NCI-H345 treated with DMSO at 0.1 percent for 48 hours (cell line): ENCODE results near the gene CCT5.

Source experiments
- DNase-seq: peaks from one replicate; lab custom pipeline; 2025; ENCODE audit not compliant: unreplicated experiment; lab: John Stamatoyannopoulos, UW

The CCT5 gene

DNA sequence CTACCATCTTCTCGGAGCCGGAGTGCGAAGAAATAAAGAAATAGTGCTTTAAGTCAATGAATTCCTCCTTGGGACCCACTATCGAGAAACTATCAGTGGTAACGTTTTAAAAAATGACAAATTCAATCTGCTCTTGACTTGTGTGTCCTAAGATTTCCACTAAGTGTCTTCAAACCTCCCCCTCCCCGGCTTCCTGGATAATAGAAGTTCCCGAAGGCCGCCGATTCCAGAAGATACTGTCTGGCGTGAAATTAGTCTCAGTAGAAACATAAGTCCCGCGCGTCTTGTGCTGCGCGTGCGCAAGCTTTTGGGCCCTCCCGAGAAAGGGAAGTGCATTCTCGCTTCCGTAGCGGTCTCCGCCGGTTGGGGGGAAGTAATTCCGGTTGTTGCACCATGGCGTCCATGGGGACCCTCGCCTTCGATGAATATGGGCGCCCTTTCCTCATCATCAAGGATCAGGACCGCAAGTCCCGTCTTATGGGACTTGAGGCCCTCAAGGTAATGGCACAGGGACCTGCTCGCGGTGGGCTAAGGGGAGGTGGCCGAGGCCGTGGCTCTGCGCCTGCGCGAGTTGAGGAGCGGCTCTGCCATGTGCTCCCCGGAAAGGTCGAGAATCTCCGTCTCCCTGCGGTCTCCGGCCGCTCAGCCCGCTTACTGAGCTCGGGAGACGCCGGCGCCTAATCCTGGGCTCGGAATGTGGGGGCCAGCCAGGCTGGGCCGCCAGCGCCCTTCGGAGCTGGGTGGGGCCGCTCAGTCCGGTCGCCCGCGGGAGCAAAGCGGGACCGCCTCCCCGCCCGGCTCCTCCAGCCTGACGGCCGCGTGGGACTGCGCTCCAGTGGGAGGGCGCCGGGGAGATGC is at the start of gene CCT5:
Gene CCT5 (plus strand): TSS at position 333 of the 858 bp plus-strand sequence. CDS start 61 bp downstream, at position 394.
- peak; percentile 98 for DNase-seq

DNA sequence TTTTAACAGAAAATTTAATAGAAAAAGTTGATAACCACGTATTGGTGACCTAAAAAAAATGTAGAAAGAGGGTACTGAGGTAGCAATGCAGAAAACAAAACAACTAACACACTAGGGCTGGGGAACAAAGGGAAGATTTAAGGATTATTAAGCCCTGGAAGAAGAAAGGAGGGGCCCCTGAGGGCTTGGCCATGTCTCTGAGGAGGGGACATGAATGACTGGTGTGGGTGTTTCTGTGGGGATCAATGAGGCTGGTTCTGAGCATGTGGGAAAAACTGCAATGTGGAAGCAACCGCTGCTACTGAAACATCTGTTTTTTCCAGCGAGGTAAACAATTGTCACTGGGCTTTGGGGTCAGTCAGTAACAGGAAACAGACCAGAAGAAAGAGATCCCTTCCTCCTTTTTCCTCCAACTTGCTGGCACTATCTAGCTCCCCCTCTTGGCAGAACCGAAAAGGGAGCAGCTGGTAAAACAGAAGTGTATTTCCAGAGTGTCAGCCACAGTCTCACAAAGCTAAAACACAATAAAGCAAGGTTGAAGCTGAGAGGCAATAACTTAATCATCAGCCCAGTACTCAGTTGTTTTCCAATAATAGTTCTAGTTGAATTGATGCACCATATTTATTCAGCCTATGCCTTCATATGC is 48.7 kb upstream of the CCT5 start:
- DNase-seq, result no peak

DNA sequence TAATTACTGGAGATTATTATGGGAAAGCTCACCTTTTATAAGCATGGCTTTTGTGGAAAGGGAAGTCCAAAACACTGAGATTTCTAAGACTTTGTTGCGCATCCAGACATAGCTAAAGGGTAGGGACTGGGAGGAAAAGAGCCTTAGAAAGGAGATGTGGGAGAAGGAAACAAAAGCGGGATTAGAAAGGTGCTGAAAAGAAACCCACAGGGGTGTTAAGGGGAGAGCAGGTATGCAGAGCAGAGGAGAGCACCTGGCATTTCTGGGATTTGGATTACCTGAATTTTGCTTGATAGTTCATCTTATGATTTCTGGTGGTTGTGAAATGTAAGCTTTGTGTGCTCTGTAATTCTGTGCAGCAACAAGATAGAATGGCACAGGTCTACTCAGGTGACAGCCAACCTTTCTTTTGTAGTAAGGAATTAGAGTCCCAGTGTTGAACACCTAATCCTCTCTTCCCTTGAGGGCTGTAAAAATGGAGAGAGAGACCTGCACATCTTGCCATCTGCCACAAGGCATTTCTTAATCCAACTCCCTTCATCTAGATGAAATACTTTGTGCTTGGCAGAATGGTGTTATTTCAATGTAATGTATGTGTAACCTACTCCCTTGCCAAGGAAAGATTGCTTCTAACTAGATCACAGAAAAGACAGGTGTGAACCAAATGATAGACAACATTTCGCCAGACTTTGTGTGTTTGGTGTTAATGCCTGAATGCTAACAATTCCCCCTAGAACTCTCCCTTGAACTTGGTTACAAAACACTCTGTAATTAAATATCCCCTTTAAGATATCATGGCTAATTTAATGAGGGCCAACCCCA is 47.8 kb upstream of the CCT5 start:
- DNase-seq, result no peak

DNA sequence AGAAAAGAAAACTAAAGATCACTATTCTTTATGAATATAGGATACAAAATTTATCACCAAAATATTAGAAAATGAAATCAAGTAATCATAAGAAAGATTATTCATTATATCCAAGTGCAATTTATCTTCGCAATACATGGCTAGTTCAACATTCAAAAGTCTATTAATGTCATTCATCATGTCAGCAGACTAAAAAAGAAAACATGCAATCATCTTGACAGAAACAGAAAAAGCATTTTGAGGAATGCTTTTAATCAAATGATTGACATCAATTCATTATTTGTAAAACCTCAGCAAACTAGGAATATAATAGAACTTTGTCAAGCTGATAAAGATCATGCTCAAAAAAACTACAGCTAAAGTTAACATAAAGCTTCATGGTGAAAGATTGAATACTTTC is 41.1 kb upstream of the CCT5 start:
- DNase-seq, result no peak

DNA sequence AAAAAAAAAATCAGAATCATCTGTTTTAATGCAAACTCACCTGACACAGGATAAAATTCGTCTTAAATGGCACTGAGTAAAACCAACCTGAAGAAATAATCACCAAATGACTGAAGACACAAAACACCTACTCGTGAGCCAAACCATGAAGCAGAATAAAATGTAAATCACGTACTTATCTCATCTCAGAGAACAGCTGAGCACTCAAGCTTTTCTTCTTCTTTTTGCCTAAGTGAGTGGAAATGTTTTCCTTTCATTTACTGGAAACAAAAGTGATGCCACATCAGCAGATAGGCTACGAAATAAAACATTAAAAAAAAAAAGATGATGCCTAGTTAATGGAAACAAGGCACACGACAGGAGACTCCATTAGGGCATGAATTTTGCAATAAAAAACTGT is 36.8 kb upstream of the CCT5 start:
- no peak for DNase-seq

DNA sequence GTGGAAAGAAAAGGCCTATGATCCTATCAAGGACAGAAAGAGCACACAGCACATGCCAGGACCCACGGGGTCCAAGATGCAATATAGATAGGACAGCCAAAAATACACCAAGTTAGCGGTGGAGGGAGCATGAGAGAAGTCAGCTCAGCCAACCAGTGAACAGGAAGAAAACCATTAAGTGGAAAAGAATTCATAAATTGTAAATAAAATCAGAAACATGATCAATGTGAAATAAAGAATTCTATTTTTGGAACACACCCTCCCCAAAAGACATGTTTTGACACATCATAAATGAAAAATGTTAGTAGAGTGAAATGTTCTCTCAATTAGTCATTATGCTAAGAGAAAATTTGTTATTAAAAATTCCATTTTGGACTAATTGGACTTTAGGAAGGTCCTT is 36.0 kb upstream of the CCT5 start:
- no peak for DNase-seq

DNA sequence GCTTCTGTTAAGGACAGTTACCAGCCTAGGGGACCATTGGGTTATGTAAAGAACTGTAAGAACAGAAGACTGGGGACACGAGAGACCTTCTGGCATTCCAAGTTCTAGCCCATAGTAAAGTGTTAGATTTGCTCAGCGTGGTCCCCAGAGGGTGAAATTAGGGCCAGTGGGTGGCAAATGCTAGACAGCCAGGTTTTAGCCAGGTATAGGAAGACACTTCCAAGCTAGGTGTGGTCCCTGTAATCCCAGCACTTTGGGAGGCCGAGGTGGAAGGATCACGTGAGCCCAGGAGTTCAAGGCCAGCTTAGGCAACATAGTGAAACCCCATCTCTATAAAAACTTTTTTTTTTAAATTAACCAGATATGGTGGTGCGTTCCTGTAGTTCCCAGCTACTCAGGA is 34.7 kb upstream of the CCT5 start:
- DNase-seq, result no peak

DNA sequence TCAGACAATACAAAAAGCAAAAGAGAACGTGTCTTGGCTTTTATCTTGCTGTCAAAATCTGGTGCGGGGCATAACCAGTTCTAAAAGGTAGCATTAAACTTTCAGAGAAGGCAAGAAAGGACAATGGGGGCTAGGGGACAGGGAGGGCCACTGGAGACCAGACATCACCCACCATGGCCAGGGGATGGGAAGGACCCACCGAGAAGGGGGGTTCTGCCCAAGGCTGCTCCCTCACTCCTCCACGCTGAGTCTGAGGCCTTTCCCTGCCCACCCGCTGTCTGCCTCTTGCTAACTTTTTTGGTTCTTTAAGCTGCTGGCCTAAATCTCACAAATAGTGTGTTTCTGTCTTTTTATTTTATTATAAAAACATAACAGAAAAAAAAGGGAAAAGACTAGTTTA is 34.0 kb upstream of the CCT5 start:
- DNase-seq, result no peak

DNA sequence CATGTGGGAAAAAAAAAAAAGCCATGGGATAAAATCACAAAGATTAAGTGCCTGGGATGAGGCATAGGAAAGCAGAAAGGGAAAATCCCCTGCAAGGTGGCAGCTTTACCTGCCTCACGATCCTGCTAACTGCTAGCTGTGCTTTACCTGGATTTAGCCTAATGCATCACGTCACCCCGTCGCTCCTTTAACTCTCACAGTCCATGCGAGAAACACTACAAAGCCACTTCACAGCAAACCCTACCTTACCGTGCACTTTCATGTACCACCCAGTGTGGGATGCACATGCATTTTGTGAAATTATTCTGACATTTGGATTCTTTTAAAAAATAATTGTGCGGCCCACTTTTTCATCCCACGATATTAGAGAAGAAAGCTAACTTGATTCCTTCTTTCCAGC is 31.4 kb upstream of the CCT5 start:
- no peak for DNase-seq

DNA sequence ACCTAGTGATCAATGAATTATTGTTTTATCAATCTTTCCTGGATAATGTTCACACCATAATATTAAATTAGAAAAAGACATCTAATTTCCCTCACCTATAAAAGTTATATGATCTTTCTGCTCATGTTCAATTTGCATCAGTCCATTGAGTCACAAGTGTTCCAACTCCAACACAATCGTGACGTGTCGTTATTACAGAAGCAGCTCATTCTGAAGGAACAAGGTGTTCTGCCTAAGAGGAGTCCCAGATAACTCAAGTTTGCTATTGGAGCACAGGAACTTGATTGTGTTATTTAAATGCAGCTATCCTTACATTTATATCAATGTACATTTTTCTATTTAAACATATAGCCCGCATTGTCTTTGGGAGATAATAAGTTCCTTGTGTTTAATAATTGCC is 31.0 kb upstream of the CCT5 start:
- no peak for DNase-seq

DNA sequence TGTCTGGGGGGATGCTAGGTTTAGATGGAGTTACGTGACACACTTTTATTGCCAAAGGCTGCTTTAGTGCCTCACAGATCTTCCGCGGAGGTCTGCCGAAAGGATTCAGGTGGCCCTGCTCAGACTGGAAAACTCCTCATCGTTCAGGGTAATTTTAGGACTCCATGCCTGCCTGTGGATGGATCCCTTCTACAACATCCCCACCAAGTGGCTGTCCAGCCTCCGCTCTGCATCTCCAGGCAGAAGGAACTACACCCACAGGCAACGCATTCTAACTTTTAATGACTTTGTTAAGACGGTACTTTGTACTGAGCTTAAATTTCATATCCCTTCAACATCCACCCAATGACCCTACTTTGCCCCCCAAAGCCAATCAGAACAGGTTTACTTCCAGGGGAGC is 29.8 kb upstream of the CCT5 start:
- DNase-seq, result no peak

DNA sequence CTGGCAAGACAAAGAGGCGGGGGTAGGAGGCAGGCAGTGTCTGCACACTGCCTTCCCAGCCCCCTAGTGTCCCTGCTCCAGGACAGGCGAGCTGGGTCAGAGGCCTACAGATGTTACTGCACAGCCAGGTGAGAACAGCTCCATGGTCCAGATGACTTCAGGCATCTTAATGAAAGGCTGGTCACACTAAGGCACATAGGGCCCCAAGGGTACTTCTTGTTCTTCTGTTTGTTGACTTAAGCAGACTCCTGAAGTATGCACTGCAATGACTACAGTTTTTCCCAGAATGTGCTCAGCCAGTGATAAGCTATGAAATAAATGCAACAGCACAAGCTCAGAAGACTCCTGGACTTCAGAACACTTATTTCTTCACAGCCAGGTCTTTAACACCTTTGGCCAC is 27.8 kb upstream of the CCT5 start:
- DNase-seq, result no peak

DNA sequence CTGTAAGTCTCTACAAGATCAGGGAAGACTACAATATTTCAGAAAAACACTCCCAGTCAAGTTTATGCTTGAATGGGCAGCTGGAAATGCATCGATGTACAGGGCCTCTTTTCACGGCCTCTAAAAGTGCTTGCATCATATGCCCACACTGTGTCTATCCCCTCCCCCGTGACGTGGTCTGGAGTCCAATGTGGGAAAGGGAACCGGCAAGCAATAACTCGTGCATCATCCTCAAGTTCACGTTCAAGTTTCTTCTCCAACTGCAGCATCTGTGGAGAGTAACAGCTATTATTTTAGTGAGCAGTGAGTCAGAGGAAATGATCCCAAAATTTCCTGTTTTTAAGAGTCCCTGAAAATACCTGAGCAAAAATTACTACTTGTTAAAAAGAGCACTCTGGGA is 22.7 kb upstream of the CCT5 start:
- DNase-seq, result no peak

DNA sequence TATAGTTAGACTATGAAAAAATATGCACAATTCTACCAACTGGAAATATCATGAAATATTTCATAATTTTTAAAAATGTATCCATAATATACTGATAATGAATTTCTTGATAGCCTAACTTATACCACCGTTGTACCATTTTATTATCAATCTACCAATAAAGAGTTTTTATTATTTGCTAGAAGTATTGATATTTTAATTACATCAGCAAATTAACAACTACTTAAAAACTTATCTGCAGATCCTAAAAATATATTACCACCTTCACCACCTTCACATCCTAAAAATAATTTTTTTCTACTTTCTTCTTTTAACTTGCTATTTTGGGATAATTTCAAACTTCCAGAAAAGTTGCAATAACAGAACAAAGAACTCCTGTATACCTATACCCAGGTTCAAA is 21.8 kb upstream of the CCT5 start:
- DNase-seq, result no peak

DNA sequence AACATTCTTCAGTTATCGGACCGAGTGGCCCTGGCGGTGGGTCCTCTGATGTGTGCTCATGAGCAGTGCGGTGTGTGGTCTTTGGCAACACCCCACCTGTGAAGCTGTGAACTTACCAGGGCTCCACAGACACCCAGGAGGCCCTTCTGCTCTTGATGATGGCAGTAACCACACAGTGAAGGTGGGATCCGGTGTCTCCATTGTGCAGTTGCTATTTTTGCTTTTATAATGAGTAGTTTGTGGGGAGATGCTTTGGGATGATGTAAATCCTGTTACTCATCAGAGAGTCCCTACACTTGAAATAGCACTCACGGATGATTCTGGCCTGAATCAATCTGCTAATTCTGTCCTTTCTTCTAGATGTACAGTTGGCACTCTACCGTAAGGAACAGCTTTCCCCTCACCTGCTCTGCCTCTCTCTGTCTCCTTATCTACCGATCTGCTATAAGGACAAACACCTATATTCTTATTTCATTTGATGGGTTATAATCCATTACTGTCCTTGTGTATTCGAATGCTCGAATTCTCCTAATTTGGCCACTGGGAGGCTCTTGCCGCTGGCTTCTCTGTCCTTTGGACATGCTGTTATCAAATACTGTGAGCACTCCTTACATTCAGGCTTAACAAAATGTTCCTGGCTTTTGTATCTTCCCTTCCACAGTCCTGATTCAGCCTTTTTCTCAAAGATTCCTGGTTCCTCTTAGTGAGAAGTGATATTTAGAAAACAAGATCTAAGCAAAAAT is 20.6 kb upstream of the CCT5 start:
- no peak for DNase-seq

DNA sequence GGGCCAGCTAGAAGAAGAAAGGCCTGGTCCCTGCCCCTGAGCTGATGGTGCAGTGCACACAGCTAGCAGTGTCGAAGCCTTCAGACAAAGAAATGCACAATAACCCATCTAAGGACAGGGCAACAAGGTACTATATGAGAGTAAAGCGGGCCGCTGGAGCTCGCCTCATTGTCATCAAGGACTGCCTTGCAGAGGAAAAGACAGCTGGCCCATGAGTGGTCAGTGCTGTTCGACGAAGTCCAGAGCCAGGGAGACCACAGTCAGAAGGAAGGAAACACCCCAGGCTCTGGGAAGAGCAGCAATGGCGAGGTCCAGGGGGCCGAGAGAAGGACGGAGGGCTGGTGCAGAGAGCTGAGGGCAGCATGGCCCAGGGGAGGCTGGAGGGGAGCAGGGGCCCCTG is 17.7 kb upstream of the CCT5 start:
- DNase-seq, result no peak

DNA sequence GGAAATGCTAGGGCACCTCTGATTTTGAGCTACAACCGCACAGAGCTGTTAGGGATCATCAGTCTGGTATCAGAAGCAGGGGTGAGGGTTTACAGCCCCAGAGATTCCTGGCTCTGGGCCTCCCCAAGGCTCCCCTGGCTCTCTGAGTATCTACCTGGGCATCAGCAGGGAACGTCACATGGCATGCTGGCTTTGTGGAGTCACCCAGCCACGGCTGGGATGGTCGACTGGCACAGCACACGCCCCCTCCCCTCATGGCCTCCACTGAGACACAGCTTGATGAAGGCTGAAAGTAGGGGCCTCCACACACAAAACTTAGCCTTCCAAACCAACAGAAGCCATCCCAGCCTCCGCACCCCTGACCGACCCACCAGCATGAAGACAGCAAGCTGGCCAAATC is 17.1 kb upstream of the CCT5 start:
- no peak for DNase-seq

DNA sequence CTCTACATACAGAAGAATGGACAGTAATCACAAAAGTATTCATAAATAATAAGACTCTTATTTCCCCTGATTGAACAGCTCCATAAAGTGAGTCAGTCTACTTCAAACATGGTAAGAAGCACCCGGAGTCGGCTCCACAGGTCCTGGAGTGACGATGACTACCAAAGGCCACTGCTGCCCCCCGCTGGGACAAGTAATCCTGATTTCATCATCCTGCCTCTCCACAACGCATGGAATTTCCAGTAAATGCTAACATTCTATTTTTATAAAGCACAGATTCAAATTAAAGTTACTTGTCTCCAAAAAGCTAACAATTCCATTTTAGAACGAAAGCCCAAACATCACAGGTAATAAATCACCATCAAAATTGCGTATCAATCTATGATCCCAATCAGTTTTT is 16.6 kb upstream of the CCT5 start:
- DNase-seq, result no peak

DNA sequence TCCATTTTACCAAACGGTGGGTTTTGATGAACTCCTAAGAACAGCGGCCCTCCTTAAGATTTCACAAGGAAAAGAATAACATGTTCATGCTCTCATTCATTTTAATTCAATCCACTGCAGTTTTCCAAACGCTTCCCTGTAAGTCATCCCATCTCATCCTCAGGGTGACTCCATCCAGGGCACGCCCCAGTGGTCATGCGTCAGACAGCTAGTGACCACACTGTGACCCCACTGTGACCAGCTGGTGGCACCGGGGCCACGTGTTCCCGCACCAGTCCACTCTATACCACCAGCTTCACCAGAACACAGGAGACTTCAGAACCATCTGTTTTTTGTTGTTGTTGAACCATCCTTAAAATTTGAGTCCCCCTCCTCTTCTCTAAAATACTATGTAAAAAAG is 14.7 kb upstream of the CCT5 start:
- no peak for DNase-seq

DNA sequence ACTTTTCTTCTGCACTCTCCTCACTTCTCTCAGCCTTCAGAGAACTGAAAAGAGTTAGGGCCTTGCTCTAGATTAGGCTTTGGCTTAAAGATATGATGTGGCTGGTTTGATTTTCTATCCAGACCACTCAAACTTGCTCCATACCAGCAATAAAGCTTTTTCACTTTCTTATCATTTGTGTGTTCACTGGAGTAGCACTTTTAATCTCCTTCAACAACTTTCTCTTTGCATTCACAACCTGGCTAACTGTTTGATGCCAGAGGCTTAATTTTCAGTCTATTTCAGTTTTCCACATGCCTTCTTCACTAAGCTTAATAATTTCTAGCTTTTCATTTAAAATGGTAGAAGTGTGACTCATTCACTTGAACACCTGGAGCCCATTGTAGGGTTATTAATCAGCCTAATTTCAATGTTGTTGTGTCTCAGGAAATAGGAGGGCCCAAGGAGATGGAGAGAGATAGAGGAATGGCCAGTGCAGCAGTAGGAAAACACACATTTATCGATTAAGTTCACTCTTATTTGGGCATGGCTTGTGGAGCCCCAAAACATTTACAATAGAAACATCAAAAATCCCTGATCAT is 6.3 kb upstream of the CCT5 start:
- DNase-seq, result no peak
